Panc1 (cell line): ENCODE data around the gene TMEM163.

Experiments
- CTCF ChIP-seq: fragments of 450-650 bp; IDR thresholded peaks from 2 replicates; pipeline ENCODE4 v1.5.1; 2017; ENCODE audit warnings: mild to moderate bottlenecking
- POLR2AphosphoS5 ChIP-seq: IDR thresholded peaks from 2 replicates; pipeline ENCODE4 v1.6.1; 2012; ENCODE audit warnings: mild to moderate bottlenecking, low read depth, low read length, moderate library complexity
- SIN3A ChIP-seq: IDR thresholded peaks from 2 replicates; pipeline ENCODE4 v1.6.1; 2012; ENCODE audit warnings: low read depth, mild to moderate bottlenecking, low read length, moderate library complexity, borderline replicate concordance; ENCODE audit not compliant: insufficient read depth
- TCF7L2 ChIP-seq: IDR thresholded peaks from 2 replicates; pipeline ENCODE4 v1.6.1; 2011; ENCODE audit warnings: mild to moderate bottlenecking, low read depth, low read length, inconsistent platforms

- TF ChIP-seq CTCF (no peak), SIN3A (no peak), POLR2AphosphoS5 (no peak), TCF7L2 (no peak)
Measured at GRCh38 chr2:134586326-134586965, 132.4 kb downstream of the TMEM163 start.
